HepG2 (cell line): ENCODE results near the gene STX5. TPM values are rescaled to one million over a fixed set of nuclear protein-coding genes. Genes with fewer than 3 reads are reported as not detected.

Source experiments
- ATAC-seq: fragments of 200-7000 bp; cut with Tn5 transposase; 3 replicates; pipeline ENCODE4 v1.9.1; 2020; ENCODE audit warnings: mild to moderate bottlenecking, moderate library complexity
- BruUV-seq: library from RNA; stranded (reverse); fragments of 400-500 nt; replicated peaks from 2 replicates; lab custom pipeline; 2021; lab: Mats Ljungman, UMichigan
- CTCF ChIA-PET: fragments of 300-600 bp; formaldehyde crosslinking; extraction: SDS; loops from one replicate; lab custom pipeline; 2021; ENCODE audit warnings: low total read pairs, inconsistent platforms, low intra/inter-chr PET ratio; lab: Yijun Ruan, JAX
- POLR2A ChIA-PET: fragments of 350-600 bp; sonication (Branson Sonifier 250); formaldehyde crosslinking; loops from one replicate; lab custom pipeline; 2020; ENCODE audit warnings: antibody characterized with exemption, inconsistent platforms; lab: Yijun Ruan, JAX
- DNase-seq: peaks from one replicate; pipeline ENCODE4 v3.0.0-alpha.2; 2015; ENCODE audit warnings: low spot score
- FAIRE-seq: peaks from 3 replicates; lab custom pipeline; 2011; peaks lifted over from hg19 to GRCh38; lab: Jason Lieb, UNC
- H2AFZ ChIP-seq: one replicate; pipeline ENCODE4 v1.6.1; 2011; ENCODE audit warnings: low read length, inconsistent platforms
- H3K27ac ChIP-seq: fragments of 300-600 bp; 3 replicates; pipeline ENCODE4 v1.8.0; 2011; ENCODE audit warnings: mixed run types, mild to moderate bottlenecking, mixed read lengths, low read length, inconsistent platforms; ENCODE audit not compliant: insufficient read depth; ENCODE audit errors: extremely low read length
- H3K27me3 ChIP-seq, 2 experiments: fragments of 200-600 bp in 1 of 2; 2 replicates in 1 of 2; 3 replicates in 1 of 2; pipeline versions ENCODE4 v1.6.0 to v1.8.0; 2011; ENCODE audit warnings: low read length in 2 of 2, mild to moderate bottlenecking in 2 of 2, moderate library complexity in 2 of 2, inconsistent platforms in 1 of 2; ENCODE audit not compliant: insufficient read depth in 2 of 2, control insufficient read depth in 1 of 2
- H3K36me3 ChIP-seq, 2 experiments: fragments of 200-600 bp in 1 of 2; replicated peaks in 1 of 2; 2 replicates in 1 of 2; 3 replicates in 1 of 2; pipeline versions ENCODE4 v1.5.1 to v1.8.0; 2011; ENCODE audit warnings: low read length in 2 of 2, inconsistent platforms in 1 of 2; ENCODE audit not compliant: insufficient read depth in 2 of 2, control insufficient read depth in 1 of 2
- H3K4me1 ChIP-seq: 2 replicates; pipeline ENCODE4 v1.5.1; 2012; ENCODE audit warnings: low read length, inconsistent platforms; ENCODE audit not compliant: insufficient read depth
- H3K4me2 ChIP-seq: 2 replicates; pipeline ENCODE4 v1.6.0; 2011; ENCODE audit warnings: low read depth, low read length, inconsistent platforms
- H3K4me3 ChIP-seq, 3 experiments: fragments of 200-600 bp in 1 of 3; sonication (generic), shearing (Covaris generic) in 1 of 3; replicated peaks in 1 of 3; 2 replicates each; pipeline ENCODE4 v1.5.1; 2011 to 2016; ENCODE audit warnings: low read length in 3 of 3, inconsistent platforms in 2 of 3, low read depth in 2 of 3, mild to moderate bottlenecking in 2 of 3, control low read depth in 1 of 3, mixed read lengths in 1 of 3; ENCODE audit not compliant: insufficient read depth in 1 of 3
- H3K79me2 ChIP-seq: one replicate; pipeline ENCODE4 v1.6.1; 2011; ENCODE audit warnings: low read length, inconsistent platforms; ENCODE audit not compliant: insufficient read depth
- H3K9ac ChIP-seq: 2 replicates; pipeline ENCODE4 v1.6.0; 2011; ENCODE audit warnings: mild to moderate bottlenecking, low read depth, low read length, inconsistent platforms; ENCODE audit not compliant: insufficient read depth
- H3K9me3 ChIP-seq: 2 replicates; pipeline ENCODE4 v1.5.1; 2012; ENCODE audit warnings: mild to moderate bottlenecking, low read length
- H4K20me1 ChIP-seq: 2 replicates; pipeline ENCODE4 v1.6.0; 2011; ENCODE audit warnings: inconsistent platforms, mild to moderate bottlenecking, low read length, moderate library complexity; ENCODE audit not compliant: insufficient read depth
- ARID2 ChIP-seq: sonication (generic); formaldehyde crosslinking; IDR thresholded peaks from 2 replicates; pipeline ENCODE4 v1.8.1; 2022; ENCODE audit warnings: mild to moderate bottlenecking, missing genetic modification reagents, borderline replicate concordance
- ELF3 ChIP-seq: IDR thresholded peaks from 2 replicates; pipeline ENCODE4 v1.6.1; 2016; ENCODE audit warnings: missing genetic modification reagents, missing compliant biosample characterization
- FOSL2 ChIP-seq: sonication (generic); formaldehyde crosslinking; IDR thresholded peaks from 2 replicates; pipeline ENCODE4 v1.4.0; 2020; ENCODE audit warnings: missing genetic modification reagents
- GATA4 ChIP-seq: sonication (generic); IDR thresholded peaks from 2 replicates; pipeline ENCODE4 v1.6.1; 2016; ENCODE audit warnings: antibody characterized with exemption, low read depth, borderline replicate concordance
- GPBP1L1 ChIP-seq: sonication (generic); formaldehyde crosslinking; IDR thresholded peaks from 2 replicates; pipeline ENCODE4 v1.5.0; 2020; ENCODE audit warnings: mild to moderate bottlenecking, missing genetic modification reagents
- GTF2F1 ChIP-seq: fragments of 150-350 bp; IDR thresholded peaks from 2 replicates; pipeline ENCODE4 v1.6.1; 2014; ENCODE audit warnings: low read length
- HNF1B ChIP-seq: sonication (generic); formaldehyde crosslinking; IDR thresholded peaks from 2 replicates; pipeline ENCODE4 v1.5.1; 2020; ENCODE audit warnings: mild to moderate bottlenecking, moderate library complexity, missing genetic modification reagents
- HNRNPLL ChIP-seq: fragments of 200-400 bp; formaldehyde crosslinking; IDR thresholded peaks from 2 replicates; pipeline ENCODE4 v1.6.1; 2017; ENCODE audit warnings: mild to moderate bottlenecking, low read depth, low read length; ENCODE audit not compliant: poor library complexity, severe bottlenecking
- MEIS1 ChIP-seq: sonication (generic); formaldehyde crosslinking; IDR thresholded peaks from 2 replicates; pipeline ENCODE4 v1.9.0; 2021; ENCODE audit warnings: mild to moderate bottlenecking, missing genetic modification reagents, moderate library complexity, borderline replicate concordance
- NCOA1 ChIP-seq: sonication (generic); formaldehyde crosslinking; IDR thresholded peaks from 2 replicates; pipeline ENCODE4 v1.9.0; 2021; ENCODE audit warnings: missing genetic modification reagents
- POLR2A ChIP-seq, 2 experiments: IDR thresholded peaks; 2 replicates each; pipeline ENCODE4 v1.6.1; 2011; ENCODE audit warnings: low read depth in 2 of 2, low read length in 2 of 2, mild to moderate bottlenecking in 1 of 2, moderate library complexity in 1 of 2; ENCODE audit not compliant: insufficient read depth in 1 of 2
- SIN3A ChIP-seq: IDR thresholded peaks from 2 replicates; pipeline ENCODE4 v1.6.1; 2011; ENCODE audit warnings: low read depth, mild to moderate bottlenecking, control low read depth, low read length, borderline replicate concordance
- SSRP1 ChIP-seq: IDR thresholded peaks from 2 replicates; pipeline ENCODE4 v1.6.1; 2016; ENCODE audit warnings: control low read depth
- TBX3 ChIP-seq: fragments of 450-650 bp; IDR thresholded peaks from 2 replicates; pipeline ENCODE4 v1.6.1; 2017; ENCODE audit warnings: antibody characterized with exemption, mild to moderate bottlenecking, inconsistent platforms, borderline replicate concordance
- TFAP4 ChIP-seq: sonication (generic); IDR thresholded peaks from 2 replicates; pipeline ENCODE4 v1.6.1; 2016; ENCODE audit warnings: low read depth, borderline replicate concordance
- ZNF335 ChIP-seq: sonication (generic); formaldehyde crosslinking; IDR thresholded peaks from 2 replicates; pipeline ENCODE4 v1.4.0; 2020; ENCODE audit warnings: missing genetic modification reagents
- ZNF749 ChIP-seq: sonication (generic); formaldehyde crosslinking; IDR thresholded peaks from 2 replicates; pipeline ENCODE4 v1.8.0; 2022; ENCODE audit warnings: mild to moderate bottlenecking, missing genetic modification reagents, moderate library complexity, borderline replicate concordance
- ZNF850 ChIP-seq: sonication (generic); formaldehyde crosslinking; conservative IDR thresholded peaks from 2 replicates; pipeline ENCODE4 v1.9.0; 2021; ENCODE audit warnings: mild to moderate bottlenecking, missing genetic modification reagents
- ZNF883 ChIP-seq: sonication (generic); formaldehyde crosslinking; IDR thresholded peaks from 2 replicates; pipeline ENCODE4 v1.5.1; 2020; ENCODE audit warnings: mild to moderate bottlenecking, missing genetic modification reagents; ENCODE audit errors: not compliant biosample characterization
- ZSCAN30 ChIP-seq: sonication (generic); formaldehyde crosslinking; IDR thresholded peaks from 2 replicates; pipeline ENCODE4 v1.5.0; 2020; ENCODE audit warnings: mild to moderate bottlenecking, missing genetic modification reagents
- WGBS: methylation state at CpG from one replicate; pipeline ENCODE4 v1.1.6; 2017; ENCODE audit warnings: low lambda C conversion rate; 5-methylcytosine and 5-hydroxymethylcytosine counted together
- in situ Hi-C: cut with HindIII; loops from 2 replicates; pipeline ENCODE4 v1.10.0; 2017; ENCODE audit warnings: low pct_unique_long_range_greater_than_20kb; ENCODE audit not compliant: extremely low pct_ligation_motif_present
- intact Hi-C: fragments of 100-400 bp; cut with micrococcal nuclease; formaldehyde crosslinking; loops from one replicate; pipeline ENCODE4 v1.10.0; 2022; ENCODE audit not compliant: unreplicated experiment
- polyA plus RNA-seq, 8 experiments: library from polyadenylated mRNA; depleted of rRNA in 3 of 8; stranded (reverse) in 7 of 8; unstranded in 1 of 8; fragments of >200 nt; fragmentation: Illumina TruSeq in 4 of 8; extraction: Trizol in 4 of 8; gene quantifications; 2 replicates each; pipeline versions ENCODE4 v1.2.1 to v1.2.3, GENCODE V29; 2011 to 2016; ENCODE audit warnings: low read depth in 4 of 8, missing spikeins in 1 of 8, mixed read lengths in 1 of 8; ENCODE audit not compliant: insufficient read depth in 1 of 8
- total RNA-seq, 5 experiments: library from RNA; depleted of rRNA; stranded (reverse); fragments of >200 nt; fragmentation: Illumina TruSeq; extraction: Trizol; gene quantifications; 2 replicates each; pipeline ENCODE4 v1.2.3, GENCODE V29; 2016; ENCODE audit warnings: low read depth in 1 of 5

The STX5 gene
- total and polyA plus RNA-seq, 2 of the 13 experiments (the other 11 are each of a cell fraction or from before 2014, with no cell fraction given) = 26.9 to 30.0 TPM

- Histone ChIP-seq H3K27me3 (no peaks in the 10 kb centered on the region; a peak in 1 of 5 replicates), H3K4me3 (peak overlapping the region; percentile 78 to 100 (median 99)), H3K36me3 (peaks cover 20 to 42% of the 10 kb centered on the region in 2 experiments), H2AFZ (no peak overlapping the region), H4K20me1 (no peaks in the 10 kb centered on the region), H3K79me2 (peaks cover 29% of the 10 kb centered on the region), H3K9ac (peak overlapping the region; percentile 94), H3K4me1 (peaks cover 32% of the 10 kb centered on the region), H3K27ac (peak overlapping the region; percentile 95), H3K4me2 (peak overlapping the region; percentile 90), H3K9me3 (no peaks in the 10 kb centered on the region)
- BruUV-seq = no TSS peak
- ChIA-PET CTCF (no interaction called here), POLR2A (interaction anchor here (0.9 to 4.7 kb wide), 21 partner anchors 9 to 209 kb away, joined by 3 to 164 read pairs (median 12); partner anchors contain the start of genes B3GAT3, BSCL2, C11orf98 and CSKMT)
- DNase-seq (peak; percentile 57), FAIRE-seq (no peak), ATAC-seq (peak; percentile 49)
- WGBS = 2% methylated on average over 26 of the region's 33 CpGs
- intact Hi-C loops = loop anchor here (1.0 to 2.0 kb wide), 3 partner anchors 10 to 44 kb away; partner anchors contain the start of genes NXF1 and TMEM179B
- in situ Hi-C loops = loop anchor here (5.0 kb wide), 1 partner anchor 44 kb away; the partner anchor contains the start of gene TMEM179B
- no peak for TF ChIP-seq GPBP1L1 (CRISPR knock-in tag)
- TF ChIP-seq ELF3 (CRISPR knock-in tag) = no peak
- TF ChIP-seq TFAP4 = 0 out of 2 replicates have a peak, but pooled peaks have one; percentile 29
- TF ChIP-seq TBX3 = peak; percentile 60; the same call in 1 of the 2 replicates
- no peak for TF ChIP-seq HNF1B (CRISPR knock-in tag)
- TF ChIP-seq SIN3A = peak; percentile 47; the same call in 1 of the 2 replicates
- 0 out of 2 replicates have a peak, but pooled peaks have one; percentile 67 for TF ChIP-seq ZNF850
- no peak for TF ChIP-seq GTF2F1
- TF ChIP-seq ZSCAN30 (CRISPR knock-in tag) = no peak
- TF ChIP-seq ZNF335 (CRISPR knock-in tag) = no peak
- TF ChIP-seq ZNF883 (CRISPR knock-in tag) = peak; percentile 48
- 0 out of 4 replicates have a peak, but pooled peaks of 1 of the 2 experiments have one; percentile 0 for TF ChIP-seq POLR2A (IDR thresholded peaks at IDR 0.05; ENCODE audit: insufficient read depth in 1 of 2, low read depth in 2 of 2, low read length in 2 of 2)
- TF ChIP-seq HNRNPLL = peak; percentile 26
- TF ChIP-seq GATA4 = 0 out of 2 replicates have a peak, but pooled peaks have one; percentile 40
- 0 out of 2 replicates have a peak, but pooled peaks have one; percentile 62 for TF ChIP-seq NCOA1 (CRISPR knock-in tag)
- TF ChIP-seq FOSL2 (CRISPR knock-in tag) = 0 out of 2 replicates have a peak, but pooled peaks have one; percentile 5
- TF ChIP-seq MEIS1 (CRISPR knock-in tag) = 0 out of 2 replicates have a peak, but pooled peaks have one; percentile 5
- peak; percentile 46; the same call in 1 of the 2 replicates for TF ChIP-seq ZNF749 (CRISPR knock-in tag)
- TF ChIP-seq SSRP1 = no peak
- no peak for TF ChIP-seq ARID2 (CRISPR knock-in tag)
These were observed 839 bp downstream of the STX5 start for GRCh38 chr11:62830904-62831519.
